ENCODE measurements around the gene CCDC82. TPM values are rescaled to one million over a fixed set of nuclear protein-coding genes. Genes with fewer than 3 reads are reported as not detected.
A peak's percentile ranks its signal among the peaks of the same experiment; 100 is the strongest.

CCDC82 gene
- total RNA-seq, 1 experiment from 2014 or later = 19.9 TPM

GRCh38 chr11:96400697-96401096 lies 11.0 kb upstream of the CCDC82 start:
- POLR2A ChIA-PET (ENCODE audit: unreplicated experiment) = no interaction called here
- intact Hi-C loops (cut with micrococcal nuclease; ENCODE audit: unreplicated experiment) = no loop called here
- H3K79me2 ChIP-seq (ENCODE audit: low read depth) = no peaks in the 10 kb centered on the region
- H3K4me2 ChIP-seq = no peak overlapping the region
- no peaks in the 10 kb centered on the region for H4K20me1 ChIP-seq (ENCODE audit: insufficient read depth)
- no TSS peak for BruUV-seq (replicated peaks)
- no peaks in the 10 kb centered on the region for H3K27me3 ChIP-seq (ENCODE audit: insufficient read depth, low read depth)
- no peaks in the 10 kb centered on the region for H3K4me1 ChIP-seq (replicated peaks; ENCODE audit: insufficient read depth)
- CTCF ChIA-PET = no interaction called here
- peak in 1 of 2 experiments; percentile 22 for DNase-seq
- H3K4me3 ChIP-seq = no peak overlapping the region
- no peak overlapping the region for H3K27ac ChIP-seq
- TF ChIP-seq CTCF (conservative IDR thresholded peaks at IDR 0.05) = no peak
- no peak for TF ChIP-seq EZH2 (IDR thresholded peaks at IDR 0.05; ENCODE audit: low read depth)
- H2AFZ ChIP-seq = no peak overlapping the region
- no peaks in the 10 kb centered on the region for H3F3A ChIP-seq (ENCODE audit: insufficient read depth, low read depth)
- peaks cover 13% of the 10 kb centered on the region for H3K9me3 ChIP-seq (ENCODE audit: insufficient read depth, low read depth)
- no peaks in the 10 kb centered on the region for H3K36me3 ChIP-seq (ENCODE audit: low read depth)
- no peaks in the 10 kb centered on the region for H3K9me2 ChIP-seq (ENCODE audit: insufficient read depth)

GRCh38 chr11:96397863-96398262 lies 8.2 kb upstream of the CCDC82 start:
- no peak overlapping the region for H2AFZ ChIP-seq
- H3K9me3 ChIP-seq (ENCODE audit: insufficient read depth, low read depth) = peaks cover 4% of the 10 kb centered on the region
- TF ChIP-seq CTCF (conservative IDR thresholded peaks at IDR 0.05) (no peak), EZH2 (IDR thresholded peaks at IDR 0.05; ENCODE audit: low read depth) (no peak)
- BruUV-seq (replicated peaks) = no TSS peak
- no peak for DNase-seq
- intact Hi-C loops (cut with micrococcal nuclease; ENCODE audit: unreplicated experiment) = no loop called here
- H3K79me2 ChIP-seq (ENCODE audit: low read depth) = no peaks in the 10 kb centered on the region
- H3K4me1 ChIP-seq (replicated peaks; ENCODE audit: insufficient read depth) = 0 out of 2 replicates have a peak, but pooled peaks cover 8% of the 10 kb centered on the region
- H3K27me3 ChIP-seq (ENCODE audit: insufficient read depth, low read depth) = no peaks in the 10 kb centered on the region
- H3K36me3 ChIP-seq (ENCODE audit: low read depth) = no peaks in the 10 kb centered on the region
- no peak overlapping the region for H3K4me3 ChIP-seq
- H3K9me2 ChIP-seq (ENCODE audit: insufficient read depth) = no peaks in the 10 kb centered on the region
- no peaks in the 10 kb centered on the region for H3F3A ChIP-seq (ENCODE audit: insufficient read depth, low read depth)
- POLR2A ChIA-PET (ENCODE audit: unreplicated experiment) = no interaction called here
- H3K4me2 ChIP-seq = no peak overlapping the region
- no peaks in the 10 kb centered on the region for H4K20me1 ChIP-seq (ENCODE audit: insufficient read depth)
- H3K27ac ChIP-seq = no peak overlapping the region
- CTCF ChIA-PET = no interaction called here

- Histone ChIP-seq H3K79me2 (ENCODE audit: low read depth) (peaks cover 3% of the 10 kb centered on the region), H3K9me3 (ENCODE audit: insufficient read depth, low read depth) (0 out of 2 replicates have a peak, but pooled peaks cover 10% of the 10 kb centered on the region), H3K27me3 (ENCODE audit: insufficient read depth, low read depth) (no peaks in the 10 kb centered on the region), H4K20me1 (ENCODE audit: insufficient read depth) (no peaks in the 10 kb centered on the region), H3F3A (ENCODE audit: insufficient read depth, low read depth) (peaks cover 3% of the 10 kb centered on the region; the same call in 1 of the 2 replicates), H3K4me2 (no peak overlapping the region), H3K9me2 (ENCODE audit: insufficient read depth) (no peaks in the 10 kb centered on the region), H3K4me3 (no peak overlapping the region), H3K27ac (no peak overlapping the region), H3K36me3 (ENCODE audit: low read depth) (peaks cover under 1% of the 10 kb centered on the region; the same call in 1 of the 2 replicates), H3K4me1 (replicated peaks; ENCODE audit: insufficient read depth) (0 out of 2 replicates have a peak, but pooled peaks cover 8% of the 10 kb centered on the region), H2AFZ (no peak overlapping the region)
- no peak for DNase-seq
- BruUV-seq (replicated peaks) = no TSS peak
- ChIA-PET CTCF (no interaction called here), POLR2A (ENCODE audit: unreplicated experiment) (interaction anchor here (0.6 to 1.2 kb wide), 2 partner anchors 24 to 607 kb away, joined by 3 to 8 read pairs; partner anchors contain the start of gene FAM76B)
- no peak for TF ChIP-seq EZH2 (IDR thresholded peaks at IDR 0.05; ENCODE audit: low read depth)
- no peak for TF ChIP-seq CTCF (conservative IDR thresholded peaks at IDR 0.05)
- intact Hi-C loops (cut with micrococcal nuclease; ENCODE audit: unreplicated experiment) = no loop called here
Measured at GRCh38 chr11:96396637-96397036, 6.9 kb upstream of the CCDC82 start.
